K562 (cell line): ENCODE data around the gene CPT1A. TPM values are rescaled to one million over a fixed set of nuclear protein-coding genes. Genes with fewer than 3 reads are reported as not detected.
A peak's percentile ranks its signal among the peaks of the same experiment; 100 is the strongest.

ENCODE experiments used
- ATAC-seq: fragments of 200-7000 bp; cut with Tn5 transposase; 3 replicates; pipeline ENCODE4 v1.9.1; 2020; ENCODE audit warnings: moderate library complexity
- BruUV-seq: library from RNA; stranded (reverse); fragments of 400-500 nt; replicated peaks from 2 replicates; lab custom pipeline; 2021; lab: Mats Ljungman, UMichigan
- CTCF ChIA-PET: fragments of 300-600 bp; formaldehyde crosslinking; extraction: SDS; loops from one replicate; lab custom pipeline; 2021; ENCODE audit warnings: low intra/inter-chr PET ratio; lab: Yijun Ruan, JAX
- POLR2A ChIA-PET: fragments of 300-600, 350-650 bp; sonication (Branson Sonifier 250); formaldehyde crosslinking; extraction: SDS; loops from one replicate; lab custom pipeline; 2021; ENCODE audit warnings: antibody characterized with exemption, inconsistent platforms; lab: Yijun Ruan, JAX
- DNase-seq, 4 experiments: peaks; one replicate each; pipeline versions ENCODE4 v3.0.0 to v3.0.0-alpha.2; 2011 to 2018; ENCODE audit warnings: low spot score in 3 of 4, mixed read lengths in 3 of 4; ENCODE audit errors: extremely low read depth in 1 of 4
- FAIRE-seq: peaks from 2 replicates; lab custom pipeline; 2011; peaks lifted over from hg19 to GRCh38; lab: Jason Lieb, UNC
- H2AFZ ChIP-seq: 2 replicates; pipeline ENCODE4 v1.6.0; 2011; ENCODE audit warnings: low read depth, low read length, control low read depth, inconsistent platforms
- H3K27ac ChIP-seq: fragments of 200-600 bp; 3 replicates; pipeline ENCODE4 v1.8.0; 2011; ENCODE audit warnings: low read depth, mild to moderate bottlenecking, control low read depth, inconsistent platforms, low read length, moderate library complexity, mixed read lengths; ENCODE audit errors: extremely low read depth
- H3K27me3 ChIP-seq, 2 experiments: fragments of 300-600 bp in 1 of 2; 2 replicates in 1 of 2; 3 replicates in 1 of 2; pipeline versions ENCODE4 v1.6.0 to v1.8.0; 2011; ENCODE audit warnings: inconsistent platforms in 2 of 2, low read length in 2 of 2, mild to moderate bottlenecking in 1 of 2, mixed read lengths in 1 of 2, moderate library complexity in 1 of 2; ENCODE audit not compliant: control insufficient read depth in 2 of 2, insufficient read depth in 2 of 2
- H3K36me3 ChIP-seq: fragments of 300-600 bp; 3 replicates; pipeline ENCODE4 v1.8.0; 2011; ENCODE audit warnings: mild to moderate bottlenecking, low read length, inconsistent platforms; ENCODE audit not compliant: control insufficient read depth, insufficient read depth
- H3K4me1 ChIP-seq, 2 experiments: fragments of 200-600 bp in 1 of 2; replicated peaks in 1 of 2; 2 replicates in 1 of 2; 3 replicates in 1 of 2; pipeline versions ENCODE4 v1.5.1 to v1.8.0; 2011; ENCODE audit warnings: inconsistent platforms in 2 of 2, low read length in 2 of 2, mild to moderate bottlenecking in 1 of 2, mixed read lengths in 1 of 2, moderate library complexity in 1 of 2; ENCODE audit not compliant: control insufficient read depth in 2 of 2, insufficient read depth in 2 of 2
- H3K4me2 ChIP-seq: 2 replicates; pipeline ENCODE4 v1.6.1; 2011; ENCODE audit warnings: low read length, control low read depth, inconsistent platforms, mixed read lengths; ENCODE audit not compliant: insufficient read depth
- H3K4me3 ChIP-seq: fragments of 200-600 bp; sonication (generic), shearing (Covaris generic); 2 replicates; pipeline ENCODE4 v1.5.1; 2016; ENCODE audit warnings: control low read depth, inconsistent platforms
- H3K79me2 ChIP-seq: fragments of 200-600 bp; 3 replicates; pipeline ENCODE4 v1.8.0; 2011; ENCODE audit warnings: low read length, inconsistent platforms; ENCODE audit not compliant: control insufficient read depth, insufficient read depth
- H3K9ac ChIP-seq, 2 experiments: 2 replicates each; pipeline versions ENCODE4 v1.6.0 to v1.6.1; 2011; ENCODE audit warnings: low read depth in 2 of 2, low read length in 2 of 2, control low read depth in 1 of 2, inconsistent platforms in 1 of 2, mild to moderate bottlenecking in 1 of 2, mixed read lengths in 1 of 2; ENCODE audit not compliant: insufficient read depth in 1 of 2
- H3K9me1 ChIP-seq: one replicate; pipeline ENCODE4 v1.6.0; 2011; ENCODE audit warnings: inconsistent platforms, mild to moderate bottlenecking, low read length, moderate library complexity; ENCODE audit not compliant: control insufficient read depth, insufficient read depth
- H3K9me3 ChIP-seq: replicated peaks from 2 replicates; pipeline ENCODE4 v1.5.1; 2011; ENCODE audit warnings: low read depth, low read length, inconsistent platforms; ENCODE audit not compliant: control insufficient read depth, insufficient read depth
- H4K20me1 ChIP-seq: replicated peaks from 2 replicates; pipeline ENCODE4 v1.6.1; 2011; ENCODE audit warnings: low read length, inconsistent platforms, mixed read lengths; ENCODE audit not compliant: control insufficient read depth, insufficient read depth
- BCOR ChIP-seq: fragments of 450-650 bp; IDR thresholded peaks from 2 replicates; pipeline ENCODE4 v1.6.1; 2016
- CUX1 ChIP-seq: fragments of 200-800 bp; sonication (Bioruptor generic); IDR thresholded peaks from 2 replicates; pipeline ENCODE4 v1.6.1; 2016; ENCODE audit warnings: missing genetic modification characterization, missing compliant biosample characterization
- HLTF ChIP-seq: fragments of 450-650 bp; IDR thresholded peaks from 2 replicates; pipeline ENCODE4 v1.6.1; 2016
- RFX5 ChIP-seq: IDR thresholded peaks from 2 replicates; pipeline ENCODE4 v1.6.1; 2011; ENCODE audit warnings: low read depth, mild to moderate bottlenecking, improper control_type of control experiment, low read length
- WGBS: fragments of 100-300 bp; shearing (Covaris generic); methylation state at CpG from one replicate; pipeline ENCODE4 v1.1.6; 2016; ENCODE audit warnings: low coverage, mixed read lengths; ENCODE audit not compliant: insufficient coverage; ENCODE audit errors: missing lambda C conversion rate; 5-methylcytosine and 5-hydroxymethylcytosine counted together
- in situ Hi-C: fragments of 300-500 bp; cut with MboI; formaldehyde crosslinking; loops from 4 replicates; pipeline ENCODE4 v1.15.0; 2018; ENCODE audit warnings: inconsistent platforms, mixed read lengths
- intact Hi-C: fragments of 100-400 bp; cut with micrococcal nuclease; formaldehyde crosslinking; loops from 2 replicates; pipeline ENCODE4 v1.14.2; 2022
- polyA plus RNA-seq, 8 experiments: library from polyadenylated mRNA; depleted of rRNA in 4 of 8; stranded (reverse) in 5 of 8; unstranded in 3 of 8; fragments of >200 nt; fragmentation: Nextera tagmentation in 2 of 8; fragmentation: Illumina TruSeq in 1 of 8; extraction: Ambion mirVana in 2 of 8; extraction: Trizol in 1 of 8; gene quantifications; 2 replicates each; pipeline versions ENCODE4 v1.2.1 to v1.2.3, GENCODE V29; 2011 to 2014; ENCODE audit warnings: inconsistent platforms in 1 of 8, missing spikeins in 1 of 8
- total RNA-seq, 7 experiments: library from RNA; depleted of rRNA in 6 of 7; stranded (reverse); fragments of >200 nt in 6 of 7; fragmentation: Illumina TruSeq in 2 of 7; extraction: Trizol in 2 of 7; gene quantifications; 2 replicates each; pipeline versions ENCODE4 v1.2.1 to v1.2.3, GENCODE V29; 2011 to 2021; ENCODE audit warnings: low replicate concordance in 1 of 7

Gene CPT1A
- total and polyA plus RNA-seq, 9 of the 15 experiments (the other 6 are each of a cell fraction or from before 2014, with no cell fraction given): 2.6 to 29.1 (median 12.3) TPM

DNA sequence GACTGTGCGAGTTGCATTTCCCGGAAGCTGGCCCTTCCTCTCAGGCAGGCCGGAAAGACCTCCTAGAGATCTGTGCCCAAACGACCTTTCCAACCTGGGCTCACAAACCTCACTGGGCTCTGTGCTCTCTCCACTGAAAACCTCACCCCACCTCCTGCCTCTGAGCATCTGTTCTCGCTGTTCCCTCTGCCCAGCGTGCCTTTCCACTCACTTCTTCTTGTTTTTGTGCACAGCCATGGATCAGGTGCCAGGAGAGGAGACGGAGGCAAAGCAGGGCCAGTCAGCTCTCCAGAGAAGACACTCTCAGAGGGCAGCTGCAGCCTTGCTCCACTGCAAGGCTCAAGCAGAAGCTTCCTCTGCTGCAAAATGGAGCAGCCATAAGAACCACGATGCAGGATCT lies 10.9 kb upstream of the CPT1A start:
- 30% methylated on average over 8 of the region's 8 CpGs for WGBS
- FAIRE-seq (no peak), DNase-seq (no peak), ATAC-seq (no peak)
- TF ChIP-seq HLTF: no peak
- TF ChIP-seq CUX1 (CRISPR knock-in tag): no peak
- TF ChIP-seq BCOR: peak; percentile 43; the same call in 1 of the 2 replicates
- TF ChIP-seq RFX5: no peak
- no peaks in the 10 kb centered on the region for H3K9me1 ChIP-seq
- H3K36me3 ChIP-seq: no peaks in the 10 kb centered on the region
- no peak overlapping the region for H2AFZ ChIP-seq
- no TSS peak for BruUV-seq
- no peak overlapping the region for H3K4me3 ChIP-seq
- ChIA-PET POLR2A (interaction anchor here (0.6 to 0.9 kb wide), 3 partner anchors 12 to 45 kb away, joined by 3 to 4 read pairs (median 3); no protein-coding TSS in a partner anchor), CTCF (no interaction called here)
- no peaks in the 10 kb centered on the region for H3K79me2 ChIP-seq
- no peaks in the 10 kb centered on the region for H4K20me1 ChIP-seq
- peak overlapping the region in 1 of 2 experiments; percentile 52; a peak in 1 of 4 replicates for H3K9ac ChIP-seq
- peaks cover 0 to 11% of the 10 kb centered on the region in 2 experiments; a peak in 3 of 5 replicates for H3K27me3 ChIP-seq
- no peak overlapping the region for H3K27ac ChIP-seq
- H3K9me3 ChIP-seq: no peaks in the 10 kb centered on the region
- intact Hi-C loops: no loop called here
- in situ Hi-C loops: no loop called here
- H3K4me2 ChIP-seq: no peak overlapping the region
- H3K4me1 ChIP-seq: peaks cover 8 to 18% of the 10 kb centered on the region in 2 experiments
